COLO668 (cell line): ENCODE measurements around the gene PAK1.

ENCODE experiments used
- DNase-seq: peaks from one replicate; lab custom pipeline; 2025; ENCODE audit not compliant: unreplicated experiment; lab: John Stamatoyannopoulos, UW

The PAK1 gene

DNA sequence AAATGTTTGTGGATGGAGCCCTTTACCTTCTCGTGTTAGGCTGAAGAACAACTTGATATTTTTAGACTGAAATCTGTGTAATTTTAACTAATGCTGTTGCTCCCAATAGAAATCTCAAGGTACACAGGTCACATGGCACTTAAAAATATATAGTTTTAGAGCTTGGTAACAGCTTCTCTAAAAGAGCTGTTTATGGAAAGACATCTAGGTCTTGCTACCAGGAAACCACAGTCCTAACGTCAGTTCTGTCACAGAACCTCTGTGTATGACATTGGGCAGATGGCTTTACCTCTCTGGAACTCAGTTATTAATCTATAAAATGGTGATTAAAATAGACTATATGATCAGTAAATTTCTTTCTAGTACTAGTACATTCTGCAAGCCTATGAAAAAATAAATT lies 35.4 kb downstream of the PAK1 start:
- no peak for DNase-seq

DNA sequence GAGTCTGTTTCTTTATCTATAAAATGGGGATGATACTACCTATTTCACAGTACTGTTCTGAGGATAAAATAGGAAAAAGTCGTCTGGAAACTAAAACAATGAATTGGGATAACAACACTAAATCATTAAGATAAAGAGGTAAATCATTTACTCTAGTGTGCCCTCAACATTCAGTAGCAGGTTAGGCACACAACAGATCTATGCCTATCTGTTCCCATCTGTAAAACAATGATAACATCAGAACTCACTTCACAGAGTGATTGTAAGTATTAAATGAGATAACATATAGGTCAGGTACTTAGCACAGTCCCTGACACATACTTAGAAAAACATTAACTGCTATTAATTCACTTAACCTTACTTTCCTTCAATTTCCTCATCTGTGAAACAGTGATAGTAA lies 36.9 kb downstream of the PAK1 start:
- DNase-seq: no peak

- no peak for DNase-seq
Observed at GRCh38 chr11:77436506-77436905, 37.4 kb downstream of the PAK1 start.

GRCh38 chr11:77435972-77436371 lies 37.9 kb downstream of the PAK1 start:
- DNase-seq: no peak

DNA sequence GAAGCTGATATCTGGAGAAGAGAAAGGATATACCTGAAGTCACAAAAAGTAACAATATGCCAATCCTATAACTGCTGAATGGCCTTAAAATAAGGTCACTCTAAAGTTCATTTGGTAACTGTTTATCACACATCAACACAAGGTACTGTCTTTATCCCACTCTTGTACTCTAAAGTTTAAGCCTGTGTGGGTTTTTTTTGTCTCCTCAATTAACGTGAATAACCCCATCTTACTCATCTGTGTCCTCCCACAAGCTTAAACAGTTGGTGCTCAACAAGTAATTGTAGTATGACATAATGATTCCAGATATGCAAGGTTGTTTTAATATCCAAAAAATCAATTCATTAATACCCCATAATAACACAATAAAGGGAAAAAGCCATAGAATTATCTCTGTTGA lies 42.1 kb downstream of the PAK1 start:
- no peak for DNase-seq

- no peak for DNase-seq
Observed at GRCh38 chr11:77428598-77428997, 45.3 kb downstream of the PAK1 start.

DNA sequence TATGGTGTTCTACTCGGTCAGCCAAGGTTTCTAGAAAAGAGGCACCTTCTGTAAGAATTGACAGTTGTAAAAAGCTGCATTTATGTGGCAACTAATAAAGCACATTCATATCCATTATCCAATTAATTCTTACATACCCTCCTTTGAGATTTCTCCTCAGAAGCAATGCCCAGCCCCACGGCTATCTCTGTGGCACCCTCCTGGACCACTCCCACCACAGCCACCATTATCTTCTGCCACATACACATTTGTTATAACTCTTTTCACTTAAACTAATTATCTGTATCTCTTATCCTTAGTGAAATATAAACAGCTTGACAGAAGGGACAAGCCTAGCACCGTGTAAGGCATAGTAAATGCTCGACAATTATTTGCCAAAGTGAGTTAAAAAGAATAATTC lies 48.5 kb downstream of the PAK1 start:
- no peak for DNase-seq

DNA sequence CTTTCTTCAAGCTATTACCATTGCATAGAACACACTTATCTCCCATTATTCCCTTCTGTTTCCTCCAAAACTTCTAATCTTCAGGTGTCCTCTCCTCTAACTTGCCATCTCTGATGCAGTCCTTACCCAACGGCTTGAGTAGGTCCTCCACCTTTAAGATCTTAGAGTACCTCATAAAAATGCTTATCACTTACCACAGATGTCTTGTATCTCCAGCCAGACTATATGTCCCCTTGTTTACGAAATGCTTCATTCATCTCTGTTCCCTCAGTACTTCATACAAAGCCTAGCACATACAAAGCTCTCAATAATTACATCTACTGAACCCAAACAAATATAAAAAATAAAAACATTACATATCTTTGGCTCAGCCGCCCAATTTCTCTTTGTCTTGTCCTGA lies 49.2 kb downstream of the PAK1 start:
- DNase-seq: no peak

DNA sequence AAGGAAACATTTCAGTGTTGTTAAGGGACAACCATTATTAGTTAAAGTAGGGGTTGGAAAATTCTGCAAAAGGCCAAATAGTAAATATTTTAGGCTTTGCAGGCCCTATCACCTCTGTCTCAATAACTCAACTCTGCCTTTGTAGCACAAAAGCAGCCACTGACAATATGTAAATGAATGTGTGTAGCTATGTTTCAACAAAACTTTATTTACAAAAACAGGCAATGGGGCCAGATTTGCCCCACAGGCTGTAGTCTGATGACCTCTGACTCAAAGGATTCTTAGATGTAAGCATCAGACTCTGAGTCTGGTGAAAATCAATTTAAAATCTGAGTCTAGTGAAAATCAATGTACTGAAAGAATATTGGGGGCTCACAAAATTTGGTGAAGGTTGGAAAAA lies 50.3 kb downstream of the PAK1 start:
- no peak for DNase-seq

GRCh38 chr11:77422687-77423086 lies 51.2 kb downstream of the PAK1 start:
- DNase-seq: no peak

- DNase-seq: no peak
Observed at GRCh38 chr11:77421041-77421723, 52.7 kb downstream of the PAK1 start.

DNA sequence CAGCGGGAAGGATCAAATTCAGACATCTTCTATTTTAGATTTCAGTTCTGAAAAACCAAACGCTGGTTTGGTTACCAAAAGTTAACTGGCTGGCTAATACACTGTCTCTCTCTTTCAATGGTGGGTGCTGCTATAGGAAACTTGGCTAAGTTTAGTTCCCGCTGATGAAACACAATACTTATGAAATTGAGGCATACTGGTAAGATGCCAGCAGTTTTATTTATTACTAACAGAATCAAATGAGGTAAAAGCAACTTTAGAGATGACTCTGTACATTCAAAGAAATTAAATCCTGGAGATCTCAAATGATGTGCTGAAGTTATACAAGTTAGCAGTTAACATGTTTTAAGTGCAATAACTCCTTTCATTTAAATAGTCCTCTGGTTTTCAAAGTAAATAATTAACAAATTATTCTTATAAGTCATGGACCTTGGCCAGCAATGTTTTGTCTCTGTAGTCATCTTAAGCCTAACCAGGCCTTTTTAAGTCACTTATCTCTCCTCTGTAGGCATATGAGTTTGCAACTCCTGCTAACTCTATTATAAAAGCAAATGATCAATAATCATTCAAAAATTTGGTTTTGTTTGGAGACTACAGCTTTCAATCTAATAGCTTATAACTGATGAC lies 54.8 kb downstream of the PAK1 start:
- no peak for DNase-seq

- no peak for DNase-seq
Observed at GRCh38 chr11:77418155-77418970, 55.5 kb downstream of the PAK1 start.

DNA sequence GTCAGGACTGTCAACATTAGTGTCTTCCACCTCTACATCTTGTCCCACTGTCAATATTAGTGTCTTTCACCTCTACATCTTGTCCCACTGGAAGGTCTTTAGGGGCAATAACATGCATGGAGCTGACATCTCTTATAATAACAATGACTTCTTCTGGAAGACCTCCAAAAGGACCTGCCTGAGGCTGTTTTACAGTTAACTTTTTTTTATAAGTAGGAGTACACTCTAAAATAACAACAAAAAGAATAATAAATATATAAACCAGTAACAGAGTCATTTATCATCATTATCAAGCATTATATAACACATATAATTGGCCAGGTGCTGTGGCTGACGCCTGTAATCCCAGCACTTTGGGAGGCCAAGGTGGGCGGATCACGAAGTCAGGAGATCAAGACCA lies 57.5 kb downstream of the PAK1 start:
- no peak for DNase-seq

- no peak for DNase-seq
Observed at GRCh38 chr11:77413850-77414460, 59.9 kb downstream of the PAK1 start.

DNA sequence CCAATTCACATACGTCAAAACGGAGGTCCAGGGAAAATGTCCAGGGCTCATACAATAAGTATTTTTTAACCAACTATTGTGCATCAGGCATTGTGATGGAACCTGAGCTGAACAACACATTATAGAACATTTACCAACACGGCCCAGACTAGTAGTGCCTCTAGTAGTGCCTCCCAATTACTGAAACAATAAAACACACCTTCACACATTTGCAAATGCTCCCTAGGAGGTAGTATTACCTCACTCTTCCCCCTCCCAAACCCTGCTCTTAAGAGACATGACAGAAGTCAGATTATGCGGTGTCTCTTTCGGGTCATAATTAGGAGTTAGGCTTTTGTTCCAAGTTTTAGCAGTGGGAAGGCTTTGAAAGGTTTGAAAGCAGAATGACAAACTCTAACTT lies 61.1 kb downstream of the PAK1 start:
- no peak for DNase-seq

DNA sequence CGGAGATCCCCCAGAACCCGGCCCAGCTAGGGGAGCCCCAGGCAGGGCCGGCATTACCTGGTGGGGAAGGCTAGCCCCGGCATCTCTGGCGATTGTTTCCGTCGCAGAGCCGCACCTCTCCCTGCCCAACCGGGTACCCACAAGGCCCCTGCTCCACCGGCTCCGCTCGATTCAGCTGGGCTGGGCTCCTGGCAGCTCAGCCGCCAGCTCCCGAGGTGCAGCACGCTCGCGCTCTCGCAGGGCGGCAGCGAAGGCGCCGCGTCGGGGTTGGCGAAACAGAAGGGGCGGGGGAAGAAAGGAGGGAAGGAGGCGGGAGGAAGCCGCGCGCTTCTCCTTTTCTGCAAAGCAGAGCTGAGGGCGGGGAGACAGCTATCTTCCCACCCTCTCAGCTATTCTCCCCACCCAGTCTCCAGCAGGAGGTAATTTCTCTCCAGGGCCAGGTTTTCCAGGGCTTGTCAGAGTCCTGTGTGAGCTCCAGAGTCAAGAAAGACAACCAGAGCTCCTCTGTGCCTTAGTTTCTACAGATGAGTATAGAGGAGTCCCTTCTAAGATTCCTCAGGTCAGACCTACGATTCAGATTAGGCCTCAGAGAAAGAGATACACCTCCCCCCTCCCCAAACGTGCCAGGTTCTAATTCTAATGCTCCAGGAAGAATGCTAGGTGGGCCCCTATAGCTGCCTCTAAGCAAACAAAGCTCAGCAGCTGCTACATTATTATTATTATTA lies 62.0 kb downstream of the PAK1 start:
- no peak for DNase-seq

DNA sequence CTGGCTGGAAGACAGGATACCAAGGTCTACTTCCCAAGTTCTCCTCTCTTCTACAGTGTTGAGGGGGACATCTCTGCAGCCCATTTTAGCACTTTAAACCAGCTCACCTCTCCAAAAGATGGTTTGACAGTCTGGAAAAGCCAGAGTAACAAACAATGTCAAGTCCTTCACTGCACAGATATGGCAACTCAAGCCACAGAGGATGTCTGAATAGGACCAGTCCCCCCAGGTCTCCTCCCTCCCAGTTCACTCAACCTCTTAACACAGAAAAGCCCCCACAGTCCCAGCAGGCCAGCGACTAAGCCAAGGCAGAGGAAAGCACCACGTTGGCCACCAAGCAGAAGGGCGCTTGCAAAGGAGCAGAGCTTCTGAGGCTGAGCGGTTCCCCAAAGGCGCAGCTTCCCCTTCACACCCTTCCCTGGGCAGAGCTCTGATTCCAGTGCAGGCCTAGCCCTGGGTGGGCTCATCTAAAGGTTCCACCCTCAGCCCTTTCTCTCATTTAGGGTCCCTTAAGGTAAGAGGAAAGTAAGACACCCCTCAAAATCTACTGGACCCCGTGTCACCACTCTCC lies 62.7 kb downstream of the PAK1 start:
- no peak for DNase-seq

DNA sequence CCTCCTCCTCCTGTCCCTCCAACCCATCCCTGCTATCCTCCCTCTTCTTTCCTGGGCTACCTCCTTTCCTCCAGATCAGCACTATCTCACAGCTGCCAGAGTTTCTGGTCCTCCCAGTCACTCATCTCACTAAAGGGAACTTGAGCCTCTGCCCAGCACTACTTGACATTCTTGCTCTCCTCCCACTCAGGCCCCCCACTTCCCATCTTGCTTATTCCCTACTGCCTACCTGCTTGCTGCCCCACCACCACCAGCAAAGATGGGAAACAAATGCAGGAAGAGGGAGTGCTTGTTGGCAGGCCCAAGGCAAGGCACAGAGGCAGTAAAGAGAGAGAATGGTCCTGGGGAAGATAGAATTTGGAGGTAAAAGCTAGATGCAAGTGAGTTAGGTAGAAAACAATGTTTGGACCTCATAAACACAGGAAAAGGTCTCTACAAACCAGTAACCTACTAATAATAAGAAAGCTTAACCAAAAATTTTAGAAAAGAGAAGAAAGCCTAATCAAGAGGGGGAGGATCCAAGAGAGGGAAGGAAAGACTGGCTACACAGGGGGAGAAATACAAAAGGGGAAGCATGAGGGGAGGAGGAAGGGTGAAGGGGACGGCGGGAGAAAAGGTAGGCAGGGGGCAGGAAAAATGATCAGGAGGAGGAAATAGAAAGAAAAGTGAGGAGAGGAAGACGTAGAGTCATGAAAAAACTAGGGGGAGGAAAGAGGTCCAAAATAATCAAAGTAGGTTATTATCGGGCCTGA lies 63.6 kb downstream of the PAK1 start:
- DNase-seq: no peak

DNA sequence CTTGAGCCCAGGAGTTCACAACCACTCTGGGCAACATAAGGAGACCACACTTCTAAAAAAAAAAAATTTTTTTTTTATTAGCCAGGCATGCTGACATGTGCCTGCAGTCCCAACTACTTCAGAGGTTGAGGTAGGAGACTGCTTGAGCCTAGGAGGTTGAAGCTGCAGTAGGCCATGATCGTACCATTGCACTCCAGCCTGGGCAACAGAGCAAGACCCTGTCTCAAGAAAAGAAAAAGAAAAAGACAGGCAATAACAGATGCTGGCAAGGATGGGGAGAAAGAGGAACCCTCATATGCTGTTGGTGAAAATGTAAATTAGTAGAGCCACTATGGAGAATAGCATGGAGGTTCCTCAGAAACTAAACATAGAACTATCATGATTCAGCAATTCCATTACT lies 64.8 kb downstream of the PAK1 start:
- no peak for DNase-seq
